C4-2B (cell line): Measurements from ENCODE around the gene TRPM8.

ENCODE experiments used
- ZFX ChIP-seq: fragments of 450-650 bp; IDR thresholded peaks from 2 replicates; pipeline ENCODE4 v1.6.1; 2017
- TF ChIP-seq, protein P1 (sequence below): fragments of 450-650 bp; conservative IDR thresholded peaks from 2 replicates; pipeline ENCODE4 v1.5.1; 2017; ENCODE audit warnings: mild to moderate bottlenecking

DNA sequence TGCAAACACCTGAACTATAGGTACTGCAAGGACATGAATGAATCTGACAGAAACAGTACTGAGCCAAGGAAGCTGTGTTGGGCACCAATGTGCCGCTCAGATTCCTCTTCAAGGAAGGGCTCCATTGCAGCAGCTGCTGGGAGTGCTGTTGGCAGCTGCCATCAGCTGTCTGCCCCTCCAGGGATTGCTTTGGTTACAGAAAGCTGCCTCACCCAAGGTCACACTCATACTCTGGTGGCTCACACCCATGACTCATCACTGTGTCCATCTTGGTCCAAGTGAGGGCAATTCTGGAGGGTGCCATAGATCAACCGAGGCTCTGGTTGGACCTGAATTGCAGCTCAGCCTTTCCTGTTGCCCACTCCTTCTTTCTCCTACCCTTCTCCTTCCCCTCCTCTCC lies 24.4 kb upstream of the TRPM8 start:
- TF ChIP-seq, protein P1, sequence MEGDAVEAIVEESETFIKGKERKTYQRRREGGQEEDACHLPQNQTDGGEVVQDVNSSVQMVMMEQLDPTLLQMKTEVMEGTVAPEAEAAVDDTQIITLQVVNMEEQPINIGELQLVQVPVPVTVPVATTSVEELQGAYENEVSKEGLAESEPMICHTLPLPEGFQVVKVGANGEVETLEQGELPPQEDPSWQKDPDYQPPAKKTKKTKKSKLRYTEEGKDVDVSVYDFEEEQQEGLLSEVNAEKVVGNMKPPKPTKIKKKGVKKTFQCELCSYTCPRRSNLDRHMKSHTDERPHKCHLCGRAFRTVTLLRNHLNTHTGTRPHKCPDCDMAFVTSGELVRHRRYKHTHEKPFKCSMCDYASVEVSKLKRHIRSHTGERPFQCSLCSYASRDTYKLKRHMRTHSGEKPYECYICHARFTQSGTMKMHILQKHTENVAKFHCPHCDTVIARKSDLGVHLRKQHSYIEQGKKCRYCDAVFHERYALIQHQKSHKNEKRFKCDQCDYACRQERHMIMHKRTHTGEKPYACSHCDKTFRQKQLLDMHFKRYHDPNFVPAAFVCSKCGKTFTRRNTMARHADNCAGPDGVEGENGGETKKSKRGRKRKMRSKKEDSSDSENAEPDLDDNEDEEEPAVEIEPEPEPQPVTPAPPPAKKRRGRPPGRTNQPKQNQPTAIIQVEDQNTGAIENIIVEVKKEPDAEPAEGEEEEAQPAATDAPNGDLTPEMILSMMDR, result no peak
- TF ChIP-seq ZFX, result no peak
